GM21447 (cell line): ENCODE results near the gene PLEKHG2.
A peak's percentile ranks its signal among the peaks of the same experiment; 100 is the strongest.
"Not testable (repeated sequence)": the region's sequence is repeated elsewhere in the genome, so short reads cannot be mapped to it uniquely, and the experiment has no call there.

Experiments
- ATAC-seq: cut with Tn5 transposase; IDR thresholded peaks from one replicate; pipeline ENCODE4 v1.9.1; 2021; ENCODE audit not compliant: unreplicated experiment

Gene PLEKHG2

GRCh38 chr19:39412100-39412866 is at the start of gene PLEKHG2:
TSS of gene PLEKHG2 (plus strand) at chr19:39412669. CDS start at chr19:39414087, 1,418 bp downstream.
- peak; percentile 48 for ATAC-seq

GRCh38 chr19:39362682-39363657 is 49.5 kb upstream of the PLEKHG2 start:
- ATAC-seq, result no peak

DNA sequence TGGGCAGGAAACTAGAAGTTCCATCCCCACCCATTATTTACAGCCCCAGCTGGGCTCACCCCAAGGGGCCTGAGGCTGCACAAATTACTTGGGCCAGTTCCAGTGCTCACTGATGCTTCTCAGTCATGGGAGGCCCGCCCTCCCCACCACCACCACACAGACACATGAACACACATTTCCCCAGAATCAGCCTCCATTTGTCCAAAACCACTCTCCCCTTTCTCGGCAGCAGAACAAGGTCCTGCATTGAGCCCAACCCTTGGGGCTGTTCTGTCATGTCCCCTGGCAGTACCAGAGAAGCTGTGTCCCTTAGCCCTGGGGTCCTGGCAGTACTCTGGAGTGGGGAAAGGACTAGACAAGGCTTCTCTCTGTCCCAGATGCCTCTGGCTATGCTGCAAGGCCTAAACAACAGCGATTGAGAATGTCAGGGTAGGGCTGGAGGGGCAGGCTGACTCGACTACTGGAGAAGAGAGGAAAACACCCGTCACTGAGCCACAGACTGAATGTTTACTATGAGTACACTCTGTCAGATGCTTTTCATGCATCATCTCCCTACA is 48.5 kb upstream of the PLEKHG2 start:
- ATAC-seq, result no peak

DNA sequence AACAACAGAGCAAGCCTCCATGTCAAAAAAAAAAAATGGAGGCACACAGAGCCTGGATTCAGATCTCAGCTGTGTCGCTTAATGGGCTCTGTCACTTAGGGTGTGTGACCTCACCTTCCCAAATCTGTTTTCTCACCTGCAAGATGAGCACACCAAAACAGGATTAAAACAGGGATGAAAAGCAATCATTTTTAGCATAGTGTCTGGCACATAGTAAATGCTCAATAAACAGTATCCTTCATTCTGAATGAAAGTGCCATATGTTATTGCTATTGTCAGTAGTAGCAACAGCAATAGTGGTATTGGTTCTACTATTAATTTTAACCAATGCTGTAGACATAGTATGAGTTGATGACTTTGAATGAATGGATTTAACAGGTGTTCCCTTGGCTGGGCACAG is 46.9 kb upstream of the PLEKHG2 start:
- ATAC-seq, result no peak

DNA sequence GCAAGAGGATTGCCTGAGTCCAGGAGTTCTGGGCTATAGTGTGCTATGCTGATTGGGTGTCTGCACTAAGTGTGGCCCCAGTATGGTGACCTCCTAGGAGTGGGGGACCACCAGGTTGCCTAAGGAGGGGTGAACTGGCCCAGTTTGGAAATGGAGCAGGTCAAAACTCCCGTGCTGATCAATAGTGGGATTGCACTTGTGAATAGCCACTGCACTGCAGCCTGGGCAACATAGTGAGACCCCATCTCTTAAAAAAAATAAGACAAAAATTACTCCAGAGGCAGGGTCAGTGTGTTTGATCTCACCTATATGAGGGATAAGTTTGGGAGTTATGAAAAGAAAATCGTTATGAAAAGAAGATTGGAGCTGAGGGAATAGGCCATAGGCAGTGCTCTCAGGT is 43.3 kb upstream of the PLEKHG2 start:
- no peak for ATAC-seq

DNA sequence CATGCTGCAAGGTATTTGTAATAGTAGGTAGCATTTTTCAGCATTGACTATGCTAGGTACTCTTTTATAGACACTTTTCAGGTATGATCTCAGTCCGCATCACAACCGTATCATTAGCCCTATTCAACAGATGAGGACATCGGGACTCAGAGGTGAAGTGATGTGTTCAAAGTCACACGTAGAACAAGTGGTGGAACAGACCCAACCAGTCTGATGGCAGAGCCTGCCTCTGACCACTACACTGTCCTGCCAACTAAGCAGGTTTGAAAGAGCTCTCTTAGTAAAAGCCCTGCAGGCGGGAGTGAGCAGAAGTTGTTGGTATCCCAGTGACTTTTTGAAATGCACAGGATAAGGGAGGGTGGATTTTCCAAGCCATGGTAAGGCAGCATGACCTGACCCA is 41.7 kb upstream of the PLEKHG2 start:
- ATAC-seq, result no peak

DNA sequence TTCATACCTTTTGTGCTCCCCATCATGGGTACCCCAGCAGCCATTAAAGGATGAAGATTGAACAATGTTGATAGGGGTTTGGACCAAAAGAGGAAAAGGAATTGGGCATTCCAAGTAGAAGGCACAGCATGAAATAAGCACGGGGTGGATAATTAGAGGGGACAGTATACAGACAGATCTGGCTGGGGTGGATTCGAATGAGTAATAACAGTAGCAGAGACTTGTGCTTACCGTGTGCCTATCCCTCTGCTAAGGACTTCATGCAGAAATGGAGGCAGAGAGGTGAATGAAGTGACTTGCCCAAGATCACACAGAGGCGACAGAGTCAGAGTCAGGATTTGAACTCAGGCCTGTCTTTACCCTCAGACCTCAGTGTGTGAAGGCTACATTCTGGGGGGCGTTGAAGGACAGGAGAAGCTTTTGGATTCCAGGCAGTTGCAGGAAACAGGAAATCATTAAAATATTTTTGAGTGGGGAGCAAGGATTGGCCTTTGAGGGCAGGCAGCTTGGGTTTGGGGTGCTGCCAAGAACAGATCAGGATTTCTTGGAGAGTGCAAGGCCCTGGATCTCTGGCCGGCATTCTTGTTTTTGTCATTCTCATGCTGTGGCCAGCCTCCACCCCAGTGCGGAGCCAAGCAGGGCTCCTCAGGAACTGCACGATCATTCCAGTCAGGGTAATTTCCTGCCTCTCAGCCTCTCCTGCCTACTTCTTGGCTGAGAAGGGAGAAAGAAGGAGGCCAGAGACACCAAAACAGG is 40.2 kb upstream of the PLEKHG2 start:
- no peak for ATAC-seq

DNA sequence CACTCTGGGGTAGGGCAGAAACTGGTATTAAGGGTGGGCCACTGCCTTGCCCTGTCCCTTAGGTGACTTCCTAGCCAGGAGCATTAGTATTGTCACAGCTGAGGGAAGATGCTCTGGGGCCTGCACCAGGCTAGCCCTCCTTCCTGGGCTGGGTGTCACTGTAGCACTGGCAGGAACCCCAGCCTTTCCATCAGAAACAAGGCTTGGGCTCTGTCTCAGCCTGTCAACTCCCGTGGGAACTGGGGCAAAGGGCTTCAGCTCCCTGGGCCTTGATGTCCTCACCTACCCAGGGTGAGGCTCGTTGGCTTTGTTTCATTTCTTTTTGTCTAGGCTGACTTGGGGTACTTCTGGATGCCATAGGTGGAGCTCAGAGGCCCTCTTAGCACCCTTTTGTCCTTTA is 39.5 kb upstream of the PLEKHG2 start:
- no peak for ATAC-seq

DNA sequence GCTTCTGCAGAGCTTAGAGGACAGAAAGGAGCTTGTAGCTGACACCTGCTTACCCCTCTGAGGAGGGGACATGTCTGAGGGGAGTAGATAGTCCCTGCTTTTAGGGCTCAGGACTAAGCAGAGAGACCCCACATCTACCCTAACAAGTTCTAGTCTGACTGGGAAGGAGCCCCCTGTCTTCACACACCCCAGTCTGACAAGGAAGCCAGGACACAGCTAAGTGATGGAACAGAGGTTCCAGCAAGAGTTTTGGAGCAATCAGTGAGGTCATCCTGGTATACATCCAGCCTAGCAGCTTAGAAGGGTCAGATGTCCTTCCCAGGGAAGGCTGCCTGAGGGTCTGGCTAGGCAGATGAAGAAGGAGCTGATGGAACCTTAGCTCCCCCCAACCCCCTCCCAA is 36.5 kb upstream of the PLEKHG2 start:
- no peak for ATAC-seq

- ATAC-seq, result no peak
These were observed 34.8 kb upstream of the PLEKHG2 start for GRCh38 chr19:39377373-39378362.

DNA sequence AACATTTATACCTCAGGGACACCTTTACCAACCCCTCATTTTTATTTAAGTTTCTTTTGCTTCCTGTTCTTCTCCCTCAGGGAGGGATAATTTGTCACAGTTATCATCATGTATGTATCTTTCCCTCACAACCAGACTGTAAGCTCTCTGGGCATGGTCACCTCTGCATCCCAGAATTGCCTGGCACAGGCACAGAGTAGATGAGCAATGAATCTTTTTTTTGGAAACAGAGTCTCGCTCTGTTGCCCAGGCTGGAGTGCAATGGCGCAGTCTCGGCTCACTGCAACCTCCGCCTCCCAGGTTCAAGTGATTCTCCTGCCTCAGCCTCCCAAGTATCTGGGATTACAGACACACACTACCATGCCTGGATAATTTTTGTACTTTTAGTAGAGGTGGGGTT is 33.1 kb upstream of the PLEKHG2 start:
- ATAC-seq, result not testable (repeated sequence)

DNA sequence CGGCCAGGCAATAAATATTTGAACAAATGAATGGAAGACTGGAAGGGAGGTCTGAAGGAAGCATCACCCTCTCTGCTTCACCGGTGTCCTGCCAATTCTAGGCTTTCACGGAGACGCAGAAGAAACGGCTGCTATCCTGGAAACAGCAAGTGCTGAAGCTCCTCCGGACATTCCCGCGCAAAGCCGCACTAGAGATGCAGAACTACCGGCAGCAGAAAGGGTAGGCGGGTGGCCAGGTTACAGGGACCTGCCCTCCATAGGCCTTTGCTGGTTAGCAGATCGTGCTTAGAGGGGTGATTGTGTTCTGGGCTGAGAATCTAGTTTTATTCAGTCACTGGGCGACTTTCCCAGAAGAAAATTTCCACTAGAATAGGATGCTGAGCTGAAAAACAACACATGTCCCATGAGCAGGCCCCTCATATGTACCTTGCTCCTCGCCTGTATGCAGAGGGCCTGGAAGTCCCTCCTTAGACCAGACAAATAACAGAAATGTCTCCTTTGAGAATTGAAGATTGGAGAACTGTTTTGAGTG is 32.5 kb upstream of the PLEKHG2 start:
- no peak for ATAC-seq

- no peak for ATAC-seq
These were observed 31.7 kb upstream of the PLEKHG2 start for GRCh38 chr19:39380521-39381502.

- no peak for ATAC-seq
These were observed 30.4 kb upstream of the PLEKHG2 start for GRCh38 chr19:39381910-39382611.

GRCh38 chr19:39382991-39383828 is 29.3 kb upstream of the PLEKHG2 start:
- no peak for ATAC-seq

- ATAC-seq, result no peak
These were observed 27.5 kb upstream of the PLEKHG2 start for GRCh38 chr19:39384839-39385568.
